Measurements from ENCODE around the gene CLN3.
A peak's percentile ranks its signal among the peaks of the same experiment; 100 is the strongest.
"Not testable (repeated sequence)": the region's sequence is repeated elsewhere in the genome, so short reads cannot be mapped to it uniquely, and the experiment has no call there.

Gene CLN3

GRCh38 chr16:28502290-28502689 is 10.4 kb upstream of the CLN3 start:
- TF ChIP-seq GATA1 (IDR thresholded peaks at IDR 0.05; ENCODE audit: low read depth, low read length) (no peak), POLR2A (IDR thresholded peaks at IDR 0.05; ENCODE audit: low read length) (no peak)

DNA sequence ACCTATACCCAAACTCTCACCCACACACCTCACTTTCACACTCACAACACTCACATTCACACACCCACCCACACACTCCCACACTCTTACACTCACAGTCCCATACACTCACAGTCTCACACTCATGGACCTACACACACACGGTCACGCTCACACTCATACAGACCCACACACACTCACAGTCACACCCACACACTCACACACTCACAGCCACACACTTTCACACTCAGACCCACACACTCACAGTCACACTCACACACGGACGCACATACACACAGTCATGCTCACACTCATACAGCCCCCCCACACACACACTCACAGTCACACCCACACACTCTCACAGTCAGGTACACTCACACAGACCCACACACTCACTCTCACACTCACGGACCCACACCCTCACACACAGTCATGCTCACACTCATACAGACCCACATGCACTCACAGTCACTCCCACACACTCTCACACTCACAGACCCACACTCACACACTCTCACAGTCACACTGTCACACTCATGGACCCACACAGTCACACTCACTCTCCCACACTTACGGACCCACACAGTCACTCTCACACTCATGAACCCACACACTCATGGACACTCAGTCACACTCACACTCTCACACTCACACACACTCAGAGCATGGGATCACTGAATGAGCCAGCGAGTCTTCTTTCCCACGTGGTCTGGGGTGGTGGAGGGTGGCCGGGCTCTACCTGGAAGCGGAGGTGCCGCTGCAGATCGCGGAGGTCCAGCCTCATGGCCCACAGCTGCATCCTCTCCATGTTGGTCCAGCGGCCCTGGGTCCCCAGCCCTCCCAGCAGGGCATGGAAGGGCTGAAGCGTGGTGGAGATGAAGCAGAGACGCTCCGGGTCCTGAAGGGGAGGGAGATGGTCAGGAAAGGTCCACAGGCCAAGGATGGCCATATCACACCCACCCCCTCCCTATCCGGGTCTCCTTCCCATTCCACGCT is 9.7 kb upstream of the CLN3 start:
- no peak for TF ChIP-seq GATA1 (IDR thresholded peaks at IDR 0.05; ENCODE audit: low read depth, low read length)
- TF ChIP-seq POLR2A (IDR thresholded peaks at IDR 0.05; ENCODE audit: low read length), result no peak
- DNase-seq, result no peak

More at GRCh38 chr16:28502290-28502689, 10.4 kb upstream of the CLN3 start:
- no peak for DNase-seq

DNA sequence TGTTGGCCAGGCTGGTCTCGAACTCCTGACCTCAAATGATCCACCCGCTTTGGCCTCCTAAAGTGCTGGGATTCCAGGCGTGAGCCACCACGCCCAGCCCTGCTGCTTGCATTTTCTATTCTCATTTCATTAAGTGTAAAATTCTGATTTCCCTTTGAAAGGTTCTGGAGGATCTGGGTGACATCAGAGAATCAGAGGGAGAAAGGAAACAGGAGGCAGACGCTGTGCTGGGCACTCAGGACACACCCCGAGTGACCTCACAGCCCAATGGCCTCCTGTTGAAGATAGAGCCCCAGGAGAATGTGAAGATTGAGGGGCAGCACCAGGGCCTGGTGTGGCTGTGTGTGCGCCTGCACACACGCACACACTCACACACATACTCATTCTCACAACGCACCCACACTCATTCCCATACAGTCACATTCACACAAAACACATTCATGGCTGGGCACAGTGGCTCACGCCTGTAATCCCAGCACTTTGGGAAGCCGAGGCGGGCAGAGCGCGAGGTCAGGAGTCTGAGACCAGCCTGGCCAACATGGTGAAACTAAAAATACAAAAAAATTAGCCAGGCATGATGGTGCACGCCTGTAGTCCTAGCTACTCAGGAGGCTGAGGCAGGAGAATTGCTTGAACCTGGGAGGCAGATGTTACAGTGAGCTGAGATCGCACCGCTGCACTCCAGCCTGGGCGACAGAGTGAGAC is 8.8 kb upstream of the CLN3 start:
- DNase-seq, result not testable (repeated sequence)

GRCh38 chr16:28499854-28500253 is 8.0 kb upstream of the CLN3 start:
- no peak for TF ChIP-seq POLR2A (IDR thresholded peaks at IDR 0.05; ENCODE audit: low read length)
- no peak for TF ChIP-seq GATA1 (IDR thresholded peaks at IDR 0.05; ENCODE audit: low read depth, low read length)

DNA sequence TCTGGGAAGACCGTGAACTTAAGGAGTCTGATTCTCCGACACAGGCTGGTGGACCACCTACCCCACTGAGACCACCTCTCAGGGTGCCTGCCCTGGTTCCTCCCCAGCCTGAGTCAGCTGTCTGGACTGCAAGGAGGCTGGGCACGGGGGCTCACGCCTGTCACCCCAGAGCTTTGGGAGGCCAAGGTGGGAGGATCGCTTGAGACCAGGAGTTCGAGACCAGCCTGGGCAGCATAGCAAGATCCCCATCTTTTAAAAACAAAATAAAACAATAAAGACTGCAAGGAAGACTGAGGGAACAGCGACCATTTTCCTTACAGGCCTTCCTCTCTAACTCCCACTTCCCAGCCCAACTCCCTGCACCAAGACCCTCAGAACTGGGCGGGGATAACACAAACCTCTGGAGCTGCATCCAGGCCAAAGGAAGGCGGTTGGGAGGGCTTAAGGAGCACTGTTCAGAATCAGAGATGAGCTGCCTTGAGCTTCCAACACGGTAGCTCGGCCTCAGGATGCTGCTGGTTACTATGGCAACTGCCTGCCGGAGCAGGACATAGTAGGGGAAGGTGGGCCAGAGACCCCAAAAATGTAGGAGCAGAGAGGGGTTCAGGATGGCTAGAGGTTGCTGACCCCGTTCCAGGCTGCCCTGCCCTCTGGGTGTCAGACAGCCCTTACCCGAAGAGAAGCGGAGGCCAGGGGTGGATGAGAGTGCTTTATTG is 7.0 kb upstream of the CLN3 start:
- no peak for DNase-seq
- TF ChIP-seq GATA1 (IDR thresholded peaks at IDR 0.05; ENCODE audit: low read depth, low read length) (no peak), POLR2A (IDR thresholded peaks at IDR 0.05; ENCODE audit: low read length) (no peak)

More at GRCh38 chr16:28499854-28500253, 8.0 kb upstream of the CLN3 start:
- DNase-seq, result no peak

DNA sequence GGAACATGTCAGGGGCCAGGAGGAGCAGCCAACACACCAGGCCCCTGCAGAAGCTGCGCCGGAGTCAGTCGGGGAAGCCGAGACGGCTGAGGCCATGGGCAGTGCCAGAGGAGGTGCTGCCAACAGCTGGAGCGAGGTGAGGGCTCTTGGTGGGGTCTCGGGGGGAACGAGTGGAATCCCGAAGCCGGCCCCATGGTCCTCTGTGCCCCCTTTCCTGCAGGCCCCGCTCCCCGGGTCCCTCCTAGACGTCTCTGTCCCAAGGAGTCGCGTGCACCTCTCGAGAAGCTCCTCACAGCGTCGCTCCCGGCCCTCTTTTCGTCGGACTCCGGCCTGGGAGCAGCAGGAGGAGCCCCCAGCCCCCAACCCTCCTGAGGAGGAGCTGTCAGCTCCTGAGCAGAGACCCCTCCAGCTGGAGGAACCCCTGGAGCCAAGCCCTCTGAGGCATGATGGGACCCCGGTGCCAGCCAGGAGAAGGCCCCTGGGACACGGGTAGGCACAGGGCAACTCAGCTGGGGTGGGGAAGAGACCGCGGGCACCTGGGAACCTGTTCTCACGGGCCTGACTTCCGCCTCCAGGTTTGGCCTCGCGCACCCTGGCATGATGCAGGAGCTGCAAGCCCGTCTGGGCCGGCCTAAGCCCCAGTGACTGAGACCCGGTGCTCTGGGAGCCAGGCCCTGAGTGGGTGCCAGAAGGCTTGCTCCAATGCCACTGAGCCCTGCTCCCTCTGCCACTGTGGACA is 6.2 kb upstream of the CLN3 start:
- no peak for TF ChIP-seq GATA1 (IDR thresholded peaks at IDR 0.05; ENCODE audit: low read depth, low read length)
- TF ChIP-seq POLR2A (IDR thresholded peaks at IDR 0.05; ENCODE audit: low read length), result no peak
- DNase-seq, result no peak

DNA sequence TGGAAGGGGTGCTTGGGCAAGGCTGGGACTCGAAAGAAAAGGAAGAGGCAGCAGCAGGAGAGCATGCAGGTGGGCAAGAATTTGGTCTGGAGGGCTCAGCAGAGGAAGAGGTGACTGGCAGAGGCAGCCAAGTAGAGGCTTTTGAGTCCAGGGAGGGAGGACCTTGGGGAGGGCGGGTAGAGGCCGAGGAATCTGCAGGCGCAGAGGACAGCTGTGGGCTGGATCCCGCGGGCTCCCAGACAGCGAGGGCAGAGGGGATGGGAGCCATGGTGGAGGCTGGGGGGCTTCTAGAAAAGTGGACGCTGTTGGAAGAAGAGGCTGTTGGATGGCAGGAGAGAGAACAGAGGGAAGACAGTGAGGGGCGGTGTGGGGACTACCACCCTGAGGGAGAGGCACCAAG is 5.5 kb upstream of the CLN3 start:
- TF ChIP-seq GATA1 (IDR thresholded peaks at IDR 0.05; ENCODE audit: low read depth, low read length) (no peak), POLR2A (IDR thresholded peaks at IDR 0.05; ENCODE audit: low read length) (no peak)
- DNase-seq, result no peak

- no peak for DNase-seq
- TF ChIP-seq GATA1 (IDR thresholded peaks at IDR 0.05; ENCODE audit: low read depth, low read length) (no peak), POLR2A (IDR thresholded peaks at IDR 0.05; ENCODE audit: low read length) (no peak)
Observed at GRCh38 chr16:28496844-28497243, 5.0 kb upstream of the CLN3 start.

- no peak for DNase-seq
- TF ChIP-seq POLR2A (IDR thresholded peaks at IDR 0.05; ENCODE audit: low read length), result no peak
- no peak for TF ChIP-seq GATA1 (IDR thresholded peaks at IDR 0.05; ENCODE audit: low read depth, low read length)
Observed at GRCh38 chr16:28495795-28496749, 4.2 kb upstream of the CLN3 start.

- no peak for DNase-seq
- no peak for TF ChIP-seq GATA1 (IDR thresholded peaks at IDR 0.05; ENCODE audit: low read depth, low read length)
- TF ChIP-seq POLR2A (IDR thresholded peaks at IDR 0.05; ENCODE audit: low read length), result no peak
Observed at GRCh38 chr16:28495098-28495793, 3.4 kb upstream of the CLN3 start.

DNA sequence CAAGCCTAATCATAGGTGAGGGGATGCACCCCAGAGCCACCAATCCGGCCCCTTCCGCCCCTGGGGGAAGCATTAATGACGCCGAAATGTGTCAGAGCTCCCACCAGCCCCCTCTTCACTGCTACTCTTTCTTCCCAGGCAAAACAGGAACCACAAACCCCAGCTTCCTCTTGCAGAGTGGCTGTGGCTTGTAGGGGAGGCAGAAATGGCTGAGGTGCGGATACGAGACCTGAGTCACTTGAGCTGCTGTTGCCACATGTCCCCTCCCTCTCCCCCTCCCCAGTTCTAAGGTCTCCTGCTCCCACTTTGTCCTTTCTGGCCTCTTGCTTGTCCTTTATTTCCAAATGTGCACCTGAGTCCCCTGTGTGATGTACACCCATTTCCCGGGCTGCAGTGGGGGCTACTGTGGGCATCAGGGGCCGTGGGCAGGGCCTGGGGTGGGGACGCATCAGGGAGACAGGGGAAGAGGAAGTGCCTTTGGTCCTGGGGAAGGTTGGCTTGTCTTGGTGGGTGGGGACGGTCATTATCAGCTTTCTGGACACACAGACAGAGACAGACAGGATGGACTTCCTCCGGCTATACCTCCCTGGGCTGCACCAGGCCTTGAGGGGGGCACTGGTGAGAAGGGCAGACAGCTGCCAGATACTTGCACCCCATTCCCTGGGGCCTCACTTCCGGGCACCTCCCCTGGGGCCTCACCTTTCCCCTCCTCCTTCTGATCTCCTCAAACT is 2.4 kb upstream of the CLN3 start, which contains the start of gene APOBR:
Gene APOBR, plus strand, starts transcription at position 523 of the 731 bp plus-strand sequence. Its CDS starts 39 bp downstream, at position 562.
- TF ChIP-seq POLR2A (IDR thresholded peaks at IDR 0.05; ENCODE audit: low read length) (peak; percentile 49), GATA1 (IDR thresholded peaks at IDR 0.05; ENCODE audit: low read depth, low read length) (no peak)
- peak; percentile 35 to 43 for DNase-seq
